WTC11 (cell line): ENCODE measurements around the gene STK24. TPM values are rescaled to one million over a fixed set of nuclear protein-coding genes. Genes with fewer than 3 reads are reported as not detected.

Experiments used
- ATAC-seq: fragments of 200-7000 bp; cut with Tn5 transposase; 2 replicates; pipeline ENCODE4 v1.10.0; 2021; ENCODE audit warnings: mild to moderate bottlenecking, moderate library complexity
- CTCF ChIA-PET: fragments of 300-600 bp; sonication (Branson Sonifier 250); formaldehyde crosslinking; loops from one replicate; lab custom pipeline; 2021; ENCODE audit warnings: antibody characterized with exemption; lab: Charles Lee
- POLR2A ChIA-PET: fragments of 350-600 bp; sonication (Branson Sonifier 250); formaldehyde crosslinking; loops from one replicate; lab custom pipeline; 2021; ENCODE audit warnings: antibody characterized with exemption; lab: Charles Lee
- DNase-seq: peaks from one replicate; pipeline ENCODE4 v3.0.0; 2021; ENCODE audit warnings: low spot score
- H3K27ac Mint-ChIP-seq: 2 replicates; pipeline ENCODE4 v1.8.0; 2021; ENCODE audit warnings: mixed read lengths
- H3K27me3 Mint-ChIP-seq: 2 replicates; pipeline ENCODE4 v1.8.0; 2021; ENCODE audit warnings: low read depth, mild to moderate bottlenecking, moderate library complexity, mixed read lengths
- H3K36me3 Mint-ChIP-seq: 2 replicates; pipeline ENCODE4 v1.8.0; 2021; ENCODE audit warnings: mixed read lengths
- H3K4me1 Mint-ChIP-seq: 2 replicates; pipeline ENCODE4 v1.8.0; 2022; ENCODE audit warnings: mixed read lengths
- H3K4me3 Mint-ChIP-seq: 2 replicates; pipeline ENCODE4 v1.8.0; 2021; ENCODE audit warnings: mild to moderate bottlenecking, moderate library complexity, mixed read lengths
- H3K9me3 Mint-ChIP-seq: 2 replicates; pipeline ENCODE4 v1.8.0; 2021; ENCODE audit warnings: mixed read lengths
- ATF2 ChIP-seq: sonication (generic); formaldehyde crosslinking; IDR thresholded peaks from 2 replicates; pipeline ENCODE4 v1.8.1; 2022; ENCODE audit warnings: low read depth, missing genetic modification reagents, borderline replicate concordance
- ATF3 ChIP-seq: sonication (generic); formaldehyde crosslinking; conservative IDR thresholded peaks from 2 replicates; pipeline ENCODE4 v1.8.1; 2022; ENCODE audit warnings: mild to moderate bottlenecking, missing genetic modification reagents
- CREM ChIP-seq: sonication (generic); formaldehyde crosslinking; IDR thresholded peaks from 2 replicates; pipeline ENCODE4 v1.8.1; 2022; ENCODE audit warnings: mild to moderate bottlenecking, missing genetic modification reagents, moderate library complexity
- IRF1 ChIP-seq: sonication (generic); formaldehyde crosslinking; IDR thresholded peaks from 2 replicates; pipeline ENCODE4 v1.8.0; 2023; ENCODE audit warnings: missing genetic modification reagents
- MAX ChIP-seq: sonication (generic); formaldehyde crosslinking; IDR thresholded peaks from 2 replicates; pipeline ENCODE4 v1.8.0; 2022; ENCODE audit warnings: mild to moderate bottlenecking, missing genetic modification reagents
- MYBL2 ChIP-seq: sonication (generic); formaldehyde crosslinking; IDR thresholded peaks from 2 replicates; pipeline ENCODE4 v1.8.1; 2023; ENCODE audit warnings: mild to moderate bottlenecking, moderate library complexity, missing genetic modification reagents
- NR1H2 ChIP-seq: sonication (generic); formaldehyde crosslinking; IDR thresholded peaks from 2 replicates; pipeline ENCODE4 v1.9.0; 2021; ENCODE audit warnings: mild to moderate bottlenecking, moderate library complexity, missing genetic modification reagents
- SMAD3 ChIP-seq: sonication (generic); formaldehyde crosslinking; IDR thresholded peaks from 2 replicates; pipeline ENCODE4 v1.8.0; 2022; ENCODE audit warnings: missing genetic modification reagents, mild to moderate bottlenecking, borderline replicate concordance
- SOX15 ChIP-seq: fragments of 250-450 bp; sonication (Bioruptor Pico); IDR thresholded peaks from 2 replicates; pipeline ENCODE4 v1.9.0; 2021; ENCODE audit warnings: mild to moderate bottlenecking
- SP1 ChIP-seq: sonication (generic); formaldehyde crosslinking; conservative IDR thresholded peaks from 2 replicates; pipeline ENCODE4 v1.8.1; 2022; ENCODE audit warnings: missing genetic modification reagents
- TP53 ChIP-seq: sonication (generic); formaldehyde crosslinking; IDR thresholded peaks from 2 replicates; pipeline ENCODE4 v1.8.1; 2023; ENCODE audit warnings: mild to moderate bottlenecking, missing genetic modification reagents
- ZNF232 ChIP-seq: sonication (generic); formaldehyde crosslinking; IDR thresholded peaks from 2 replicates; pipeline ENCODE4 v1.8.0; 2022; ENCODE audit warnings: mild to moderate bottlenecking, missing genetic modification reagents
- ZNF396 ChIP-seq: fragments of 250-450 bp; sonication (Bioruptor Pico); IDR thresholded peaks from 2 replicates; pipeline ENCODE4 v1.8.0; 2021; ENCODE audit warnings: mild to moderate bottlenecking, moderate library complexity, borderline replicate concordance
- total RNA-seq: library from RNA; stranded (reverse); gene quantifications from 3 replicates; pipeline ENCODE4 v1.2.3, GENCODE V29; 2021
- TF ChIP-seq, protein P1 (sequence below): sonication (generic); formaldehyde crosslinking; IDR thresholded peaks from 2 replicates; pipeline ENCODE4 v1.8.1; 2023; ENCODE audit warnings: mild to moderate bottlenecking, moderate library complexity, missing genetic modification reagents
- TF ChIP-seq, protein P2 (sequence below): sonication (generic); formaldehyde crosslinking; IDR thresholded peaks from 2 replicates; pipeline ENCODE4 v1.8.1; 2023; ENCODE audit warnings: mild to moderate bottlenecking, missing genetic modification reagents
- TF ChIP-seq, protein P3 (sequence below): fragments of 250-450 bp; sonication (Bioruptor Pico); IDR thresholded peaks from 2 replicates; pipeline ENCODE4 v1.8.0; 2021; ENCODE audit warnings: mild to moderate bottlenecking

The STK24 gene
- total RNA-seq, 1 experiment from 2014 or later = 138 TPM

DNA sequence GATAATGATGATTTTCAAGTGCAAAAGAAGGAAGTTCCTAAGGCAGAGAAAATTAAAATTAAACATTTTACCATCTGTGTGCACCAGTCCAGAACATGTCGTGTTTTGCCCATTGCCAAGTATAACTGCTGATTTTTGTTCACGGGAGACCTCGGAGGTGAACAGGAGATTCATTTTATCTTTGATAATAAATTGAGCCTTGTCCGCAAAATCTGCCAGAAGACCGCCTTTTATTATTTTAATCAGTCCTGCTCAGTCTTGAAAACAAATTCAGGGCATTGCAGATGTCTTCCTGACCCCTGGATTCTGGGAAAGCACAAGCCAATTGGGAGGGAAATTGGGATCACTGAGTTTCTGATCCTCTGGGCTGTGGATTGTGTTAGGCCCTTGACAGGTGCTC is 165.9 kb downstream of the STK24 start (continued):
- no peak for TF ChIP-seq ATF3 (CRISPR knock-in tag)
- no peak for TF ChIP-seq ZNF232 (CRISPR knock-in tag)
- TF ChIP-seq, protein P1, sequence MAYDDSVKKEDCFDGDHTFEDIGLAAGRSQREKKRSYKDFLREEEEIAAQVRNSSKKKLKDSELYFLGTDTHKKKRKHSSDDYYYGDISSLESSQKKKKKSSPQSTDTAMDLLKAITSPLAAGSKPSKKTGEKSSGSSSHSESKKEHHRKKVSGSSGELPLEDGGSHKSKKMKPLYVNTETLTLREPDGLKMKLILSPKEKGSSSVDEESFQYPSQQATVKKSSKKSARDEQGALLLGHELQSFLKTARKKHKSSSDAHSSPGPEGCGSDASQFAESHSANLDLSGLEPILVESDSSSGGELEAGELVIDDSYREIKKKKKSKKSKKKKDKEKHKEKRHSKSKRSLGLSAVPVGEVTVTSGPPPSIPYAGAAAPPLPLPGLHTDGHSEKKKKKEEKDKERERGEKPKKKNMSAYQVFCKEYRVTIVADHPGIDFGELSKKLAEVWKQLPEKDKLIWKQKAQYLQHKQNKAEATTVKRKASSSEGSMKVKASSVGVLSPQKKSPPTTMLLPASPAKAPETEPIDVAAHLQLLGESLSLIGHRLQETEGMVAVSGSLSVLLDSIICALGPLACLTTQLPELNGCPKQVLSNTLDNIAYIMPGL (CRISPR knock-in tag) = no peak

DNA sequence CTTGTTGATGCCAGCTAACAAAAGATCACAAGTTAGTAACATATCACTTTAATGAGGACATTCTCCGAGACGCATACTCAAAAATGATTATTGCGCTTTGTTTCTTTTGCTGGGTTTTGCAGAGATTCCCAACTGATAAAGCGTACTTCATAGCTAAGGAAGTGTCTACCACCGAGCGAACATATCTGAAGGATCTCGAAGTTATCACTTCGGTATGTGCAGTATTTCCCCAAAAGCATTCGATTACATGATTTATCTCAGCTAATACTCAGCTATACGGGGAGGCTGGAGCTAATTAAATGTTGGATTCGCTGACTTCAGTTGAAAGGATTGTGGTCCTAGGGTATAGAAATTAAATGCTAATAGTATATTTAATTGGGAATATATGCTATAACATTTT is 166.3 kb downstream of the STK24 start:
- POLR2A ChIA-PET = no interaction called here
- no peaks in the 10 kb centered on the region for H3K27me3 Mint-ChIP-seq
- CTCF ChIA-PET = interaction anchor here (0.9 to 1.7 kb wide), 2 partner anchors 35 to 38 kb away, joined by 3 to 5 read pairs; no protein-coding TSS in a partner anchor
- no peak for DNase-seq
- H3K4me3 Mint-ChIP-seq = no peak overlapping the region
- H3K27ac Mint-ChIP-seq = no peak overlapping the region
- H3K4me1 Mint-ChIP-seq = peaks cover 3% of the 10 kb centered on the region
- H3K9me3 Mint-ChIP-seq = no peaks in the 10 kb centered on the region
- TF ChIP-seq MYBL2 (CRISPR knock-in tag) (no peak), ZNF396 (CRISPR knock-in tag) (no peak), ATF2 (no peak), TP53 (CRISPR knock-in tag) (no peak), SOX15 (no peak), NR1H2 (no peak), SMAD3 (no peak), SP1 (CRISPR knock-in tag) (no peak)
- ATAC-seq = no peak
- peaks cover 30% of the 10 kb centered on the region for H3K36me3 Mint-ChIP-seq

GRCh38 chr13:98409281-98409680 is 167.6 kb downstream of the STK24 start:
- Mint-ChIP-seq H3K36me3 (peaks cover 26% of the 10 kb centered on the region), H3K9me3 (no peaks in the 10 kb centered on the region), H3K27ac (no peak overlapping the region), H3K4me3 (no peak overlapping the region), H3K27me3 (no peaks in the 10 kb centered on the region), H3K4me1 (peaks cover 13% of the 10 kb centered on the region)
- ATAC-seq (no peak), DNase-seq (no peak)
- ChIA-PET CTCF (interaction anchor here (1.7 to 1.9 kb wide), 2 partner anchors 39 to 375 kb away, joined by 4 to 5 read pairs; no protein-coding TSS in a partner anchor), POLR2A (no interaction called here)
- TF ChIP-seq, protein P2, sequence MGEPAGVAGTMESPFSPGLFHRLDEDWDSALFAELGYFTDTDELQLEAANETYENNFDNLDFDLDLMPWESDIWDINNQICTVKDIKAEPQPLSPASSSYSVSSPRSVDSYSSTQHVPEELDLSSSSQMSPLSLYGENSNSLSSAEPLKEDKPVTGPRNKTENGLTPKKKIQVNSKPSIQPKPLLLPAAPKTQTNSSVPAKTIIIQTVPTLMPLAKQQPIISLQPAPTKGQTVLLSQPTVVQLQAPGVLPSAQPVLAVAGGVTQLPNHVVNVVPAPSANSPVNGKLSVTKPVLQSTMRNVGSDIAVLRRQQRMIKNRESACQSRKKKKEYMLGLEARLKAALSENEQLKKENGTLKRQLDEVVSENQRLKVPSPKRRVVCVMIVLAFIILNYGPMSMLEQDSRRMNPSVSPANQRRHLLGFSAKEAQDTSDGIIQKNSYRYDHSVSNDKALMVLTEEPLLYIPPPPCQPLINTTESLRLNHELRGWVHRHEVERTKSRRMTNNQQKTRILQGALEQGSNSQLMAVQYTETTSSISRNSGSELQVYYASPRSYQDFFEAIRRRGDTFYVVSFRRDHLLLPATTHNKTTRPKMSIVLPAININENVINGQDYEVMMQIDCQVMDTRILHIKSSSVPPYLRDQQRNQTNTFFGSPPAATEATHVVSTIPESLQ (CRISPR knock-in tag) = no peak
- TF ChIP-seq, protein P3, sequence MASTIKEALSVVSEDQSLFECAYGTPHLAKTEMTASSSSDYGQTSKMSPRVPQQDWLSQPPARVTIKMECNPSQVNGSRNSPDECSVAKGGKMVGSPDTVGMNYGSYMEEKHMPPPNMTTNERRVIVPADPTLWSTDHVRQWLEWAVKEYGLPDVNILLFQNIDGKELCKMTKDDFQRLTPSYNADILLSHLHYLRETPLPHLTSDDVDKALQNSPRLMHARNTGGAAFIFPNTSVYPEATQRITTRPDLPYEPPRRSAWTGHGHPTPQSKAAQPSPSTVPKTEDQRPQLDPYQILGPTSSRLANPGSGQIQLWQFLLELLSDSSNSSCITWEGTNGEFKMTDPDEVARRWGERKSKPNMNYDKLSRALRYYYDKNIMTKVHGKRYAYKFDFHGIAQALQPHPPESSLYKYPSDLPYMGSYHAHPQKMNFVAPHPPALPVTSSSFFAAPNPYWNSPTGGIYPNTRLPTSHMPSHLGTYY (CRISPR knock-in tag) = no peak
- TF ChIP-seq MAX = no peak
- TF ChIP-seq IRF1 = no peak
- no peak for TF ChIP-seq CREM (CRISPR knock-in tag)
